Osteoblast (primary cell): ENCODE data around the gene ITSN2. TPM values are rescaled to one million over a fixed set of nuclear protein-coding genes. Genes with fewer than 3 reads are reported as not detected.
"Not testable (repeated sequence)": the region's sequence is repeated elsewhere in the genome, so short reads cannot be mapped to it uniquely, and the experiment has no call there.

Experiments used
- DNase-seq: peaks from one replicate; pipeline ENCODE4 v3.0.0; 2011; ENCODE audit warnings: low spot score, mixed read lengths; ENCODE audit not compliant: insufficient read length; ENCODE audit errors: missing footprints
- H2AFZ ChIP-seq: 2 replicates; pipeline ENCODE4 v1.6.0; 2011; ENCODE audit warnings: mild to moderate bottlenecking, low read length
- H3K27ac ChIP-seq: 2 replicates; pipeline ENCODE4 v1.5.1; 2011; ENCODE audit warnings: mild to moderate bottlenecking, low read depth, low read length, moderate library complexity
- H3K27me3 ChIP-seq: 2 replicates; pipeline ENCODE4 v1.6.0; 2012; ENCODE audit warnings: mild to moderate bottlenecking, control low read depth, inconsistent platforms, low read length, moderate library complexity; ENCODE audit not compliant: insufficient read depth
- H3K36me3 ChIP-seq: 2 replicates; pipeline ENCODE4 v1.5.1; 2011; ENCODE audit warnings: mild to moderate bottlenecking, low read length, control low read depth, moderate library complexity; ENCODE audit not compliant: insufficient read depth
- H3K4me1 ChIP-seq: 2 replicates; pipeline ENCODE4 v1.5.1; 2011; ENCODE audit warnings: mild to moderate bottlenecking, low read length, control low read depth, moderate library complexity; ENCODE audit not compliant: insufficient read depth
- H3K4me2 ChIP-seq: 2 replicates; pipeline ENCODE4 v1.6.0; 2011; ENCODE audit warnings: mild to moderate bottlenecking, low read length; ENCODE audit not compliant: insufficient read depth
- H3K4me3 ChIP-seq: fragments of 200-600 bp; sonication (generic); 3 replicates; pipeline ENCODE4 v1.5.1; 2012; ENCODE audit warnings: mild to moderate bottlenecking, low read length, inconsistent platforms; ENCODE audit not compliant: insufficient read depth
- H3K79me2 ChIP-seq: 2 replicates; pipeline ENCODE4 v1.6.0; 2012; ENCODE audit warnings: mild to moderate bottlenecking, low read length, control low read depth, inconsistent platforms; ENCODE audit not compliant: insufficient read depth
- H3K9me3 ChIP-seq: 2 replicates; pipeline ENCODE4 v1.5.1; 2011; ENCODE audit warnings: low read depth, low read length, control low read depth
- H4K20me1 ChIP-seq: 2 replicates; pipeline ENCODE4 v1.6.0; 2012; ENCODE audit warnings: mild to moderate bottlenecking, low read length, control low read depth; ENCODE audit not compliant: insufficient read depth
- total RNA-seq: library from RNA; depleted of rRNA; stranded (reverse); fragments of >200 nt; gene quantifications from 2 replicates; pipeline ENCODE4 v1.2.3, GENCODE V29; 2012
- TF ChIP-seq, protein P1 (sequence below): IDR thresholded peaks from 2 replicates; pipeline ENCODE4 v1.5.1; 2011; ENCODE audit warnings: mild to moderate bottlenecking, low read depth, low read length, moderate library complexity; ENCODE audit errors: extremely low read depth

Gene ITSN2
- total RNA-seq, 1 donor, result 33.7 TPM

DNA sequence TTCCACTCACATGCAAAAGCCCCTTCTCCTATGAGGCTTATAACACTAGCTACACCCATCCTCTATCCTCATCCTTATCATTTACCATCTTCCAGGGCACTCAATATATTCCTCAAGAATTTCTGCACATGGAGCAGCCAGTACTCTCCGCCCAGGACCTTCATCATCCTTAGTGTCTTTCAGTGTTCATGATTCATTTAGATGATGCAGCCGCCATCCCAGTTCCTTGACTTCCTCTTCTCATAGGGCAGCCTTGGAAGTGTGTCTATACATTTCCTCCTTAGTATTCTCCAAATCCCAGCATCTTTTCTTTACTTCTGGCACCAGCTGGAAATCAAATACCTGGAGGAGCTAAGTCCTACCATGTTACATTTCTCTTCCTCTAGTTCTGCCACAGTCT lies 3.0 kb upstream of the ITSN2 start:
- H2AFZ ChIP-seq, result no peak overlapping the region
- DNase-seq, result no peak
- H3K79me2 ChIP-seq, result peaks cover 25% of the 10 kb centered on the region
- no peak overlapping the region for H3K4me3 ChIP-seq
- H3K27me3 ChIP-seq, result no peaks in the 10 kb centered on the region
- TF ChIP-seq, protein P1, sequence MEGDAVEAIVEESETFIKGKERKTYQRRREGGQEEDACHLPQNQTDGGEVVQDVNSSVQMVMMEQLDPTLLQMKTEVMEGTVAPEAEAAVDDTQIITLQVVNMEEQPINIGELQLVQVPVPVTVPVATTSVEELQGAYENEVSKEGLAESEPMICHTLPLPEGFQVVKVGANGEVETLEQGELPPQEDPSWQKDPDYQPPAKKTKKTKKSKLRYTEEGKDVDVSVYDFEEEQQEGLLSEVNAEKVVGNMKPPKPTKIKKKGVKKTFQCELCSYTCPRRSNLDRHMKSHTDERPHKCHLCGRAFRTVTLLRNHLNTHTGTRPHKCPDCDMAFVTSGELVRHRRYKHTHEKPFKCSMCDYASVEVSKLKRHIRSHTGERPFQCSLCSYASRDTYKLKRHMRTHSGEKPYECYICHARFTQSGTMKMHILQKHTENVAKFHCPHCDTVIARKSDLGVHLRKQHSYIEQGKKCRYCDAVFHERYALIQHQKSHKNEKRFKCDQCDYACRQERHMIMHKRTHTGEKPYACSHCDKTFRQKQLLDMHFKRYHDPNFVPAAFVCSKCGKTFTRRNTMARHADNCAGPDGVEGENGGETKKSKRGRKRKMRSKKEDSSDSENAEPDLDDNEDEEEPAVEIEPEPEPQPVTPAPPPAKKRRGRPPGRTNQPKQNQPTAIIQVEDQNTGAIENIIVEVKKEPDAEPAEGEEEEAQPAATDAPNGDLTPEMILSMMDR, result no peak
- no peak overlapping the region for H3K4me2 ChIP-seq
- no peaks in the 10 kb centered on the region for H3K36me3 ChIP-seq
- H3K27ac ChIP-seq, result no peak overlapping the region
- H3K9me3 ChIP-seq, result no peaks in the 10 kb centered on the region
- H3K4me1 ChIP-seq, result peaks cover 4% of the 10 kb centered on the region
- H4K20me1 ChIP-seq, result peaks cover 2% of the 10 kb centered on the region

DNA sequence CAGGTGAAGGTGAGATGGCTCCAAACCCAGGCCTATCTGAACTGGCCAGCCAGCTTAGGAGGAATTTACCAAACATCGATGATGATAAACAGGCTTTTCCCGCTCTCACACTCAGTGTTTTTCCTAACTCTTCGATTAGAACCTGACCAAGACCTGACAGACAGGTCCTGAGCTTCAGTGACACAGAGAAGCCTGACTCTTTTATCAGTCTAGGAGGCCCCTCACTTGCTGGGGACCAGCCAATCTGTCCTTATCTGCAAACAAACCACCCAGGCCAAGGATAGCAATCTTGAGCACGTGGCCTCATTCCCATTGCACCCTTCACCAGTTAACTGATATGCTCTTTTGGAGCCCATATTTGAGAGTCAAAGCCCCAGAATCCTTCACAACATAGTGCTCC lies 1.9 kb upstream of the ITSN2 start:
- Histone ChIP-seq H3K36me3 (no peaks in the 10 kb centered on the region), H3K79me2 (peaks cover 31% of the 10 kb centered on the region), H3K27me3 (no peaks in the 10 kb centered on the region), H3K4me2 (no peak overlapping the region), H3K4me3 (no peak overlapping the region), H2AFZ (no peak overlapping the region), H3K9me3 (no peaks in the 10 kb centered on the region), H4K20me1 (peaks cover 5% of the 10 kb centered on the region), H3K4me1 (peaks cover 4% of the 10 kb centered on the region), H3K27ac (no peak overlapping the region)
- DNase-seq, result no peak
- TF ChIP-seq, protein P1, result no peak

DNA sequence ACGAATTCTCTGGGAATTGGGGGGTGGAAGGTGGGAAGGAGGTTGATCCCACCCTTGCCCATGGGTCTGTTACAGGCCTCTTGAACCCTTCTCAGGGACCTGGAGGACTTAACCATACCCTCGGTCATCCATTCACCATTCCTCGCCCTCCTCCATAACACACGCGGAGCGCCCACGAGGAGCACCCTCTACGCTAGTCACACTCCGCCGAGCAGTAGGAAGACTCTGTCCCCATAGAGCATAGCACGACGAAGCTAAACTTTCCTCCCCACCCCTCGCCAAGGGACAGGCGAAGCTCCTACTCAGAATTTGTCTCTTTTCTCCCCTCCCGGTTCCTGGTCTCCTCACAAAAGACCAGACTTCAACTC lies 611 bp upstream of the ITSN2 start:
- no peaks in the 10 kb centered on the region for H3K27me3 ChIP-seq
- peaks cover 5% of the 10 kb centered on the region for H4K20me1 ChIP-seq
- TF ChIP-seq, protein P1, result no peak
- H3K4me2 ChIP-seq, result peak overlapping the region; percentile 91
- peak overlapping the region; percentile 98 for H2AFZ ChIP-seq
- no peak for DNase-seq
- no peaks in the 10 kb centered on the region for H3K36me3 ChIP-seq
- H3K27ac ChIP-seq, result peak overlapping the region; percentile 68
- H3K4me3 ChIP-seq, result peak overlapping the region; percentile 93
- H3K79me2 ChIP-seq, result peaks cover 39% of the 10 kb centered on the region
- H3K9me3 ChIP-seq, result no peaks in the 10 kb centered on the region
- peaks cover 4% of the 10 kb centered on the region for H3K4me1 ChIP-seq

DNA sequence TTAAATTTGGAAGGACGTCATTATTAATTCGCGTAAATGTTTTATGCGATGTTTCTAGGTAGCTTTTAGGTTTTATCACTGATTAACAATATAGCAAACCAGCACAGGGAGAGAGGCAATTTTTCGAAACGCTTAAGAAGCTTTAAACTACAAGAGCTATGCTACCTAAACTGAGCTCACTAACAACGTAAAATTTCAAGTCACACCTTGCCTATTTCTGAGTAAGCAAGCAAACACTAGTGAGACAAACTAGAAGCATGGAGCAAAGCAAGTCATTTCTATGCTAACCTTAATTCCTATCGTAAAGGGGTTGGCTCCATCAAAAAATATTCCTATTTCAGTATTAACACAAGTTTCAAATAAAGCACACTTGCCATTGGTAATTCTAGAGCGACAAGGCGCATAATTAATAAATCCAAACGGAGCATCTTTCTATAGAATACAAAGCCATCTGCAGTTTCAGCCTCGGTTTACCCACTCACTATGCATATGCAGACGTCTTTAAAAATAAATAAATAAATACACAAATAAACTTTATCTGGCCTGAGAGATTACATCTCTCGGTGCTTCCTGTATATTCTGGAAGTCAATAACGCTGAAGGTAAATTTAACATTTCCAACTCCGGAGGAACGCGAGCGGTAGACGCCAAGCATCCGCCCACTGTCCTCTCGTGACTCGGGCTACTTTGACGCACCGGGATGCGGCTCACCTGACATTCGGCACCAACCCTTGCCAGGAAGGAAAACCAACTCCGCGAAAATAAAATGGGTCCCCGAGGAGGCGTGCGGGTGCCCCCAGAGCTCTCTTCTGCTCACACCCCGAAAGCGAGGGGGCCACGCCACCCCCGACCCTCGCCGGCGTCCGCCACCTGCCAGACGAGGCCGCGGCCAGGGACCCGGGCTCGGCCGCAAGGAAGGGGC lies 947 bp downstream of the ITSN2 start:
- H2AFZ ChIP-seq, result peak overlapping the region; percentile 98
- peaks cover 4% of the 10 kb centered on the region for H3K4me1 ChIP-seq
- H4K20me1 ChIP-seq, result peaks cover 9% of the 10 kb centered on the region
- peak overlapping the region; percentile 68 for H3K27ac ChIP-seq
- peak overlapping the region; percentile 93 for H3K4me3 ChIP-seq
- TF ChIP-seq, protein P1, result no peak
- H3K27me3 ChIP-seq, result no peaks in the 10 kb centered on the region
- H3K4me2 ChIP-seq, result peak overlapping the region; percentile 91
- H3K9me3 ChIP-seq, result no peaks in the 10 kb centered on the region
- peaks cover 50% of the 10 kb centered on the region for H3K79me2 ChIP-seq
- DNase-seq, result peak; percentile 72
- H3K36me3 ChIP-seq, result no peaks in the 10 kb centered on the region

DNA sequence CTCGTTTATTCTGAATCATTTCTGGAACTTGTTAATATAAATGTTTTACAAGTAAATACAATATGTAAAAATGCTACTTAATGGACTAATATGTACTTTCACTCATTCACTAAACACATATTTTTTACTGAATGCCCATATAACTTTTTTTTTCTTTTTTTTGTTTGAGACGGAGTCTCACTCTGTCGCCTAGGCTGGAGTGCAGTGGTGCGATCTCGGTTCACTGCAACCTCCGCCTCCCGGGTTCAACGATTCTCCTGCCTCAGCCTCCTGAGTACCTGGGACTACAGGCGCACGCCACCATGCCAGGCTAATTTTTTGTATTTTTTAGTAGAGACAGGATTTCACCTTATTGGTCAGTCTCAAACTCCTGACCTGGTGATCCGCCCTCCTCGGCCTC lies 2.6 kb downstream of the ITSN2 start:
- Histone ChIP-seq H4K20me1 (peaks cover 20% of the 10 kb centered on the region), H3K79me2 (peaks cover 66% of the 10 kb centered on the region)
- DNase-seq, H3K4me3 ChIP-seq, H3K4me2 ChIP-seq, H3K9me3 ChIP-seq, H3K4me1 ChIP-seq, H3K27ac ChIP-seq, H3K27me3 ChIP-seq, H2AFZ ChIP-seq, H3K36me3 ChIP-seq: not testable (repeated sequence)

DNA sequence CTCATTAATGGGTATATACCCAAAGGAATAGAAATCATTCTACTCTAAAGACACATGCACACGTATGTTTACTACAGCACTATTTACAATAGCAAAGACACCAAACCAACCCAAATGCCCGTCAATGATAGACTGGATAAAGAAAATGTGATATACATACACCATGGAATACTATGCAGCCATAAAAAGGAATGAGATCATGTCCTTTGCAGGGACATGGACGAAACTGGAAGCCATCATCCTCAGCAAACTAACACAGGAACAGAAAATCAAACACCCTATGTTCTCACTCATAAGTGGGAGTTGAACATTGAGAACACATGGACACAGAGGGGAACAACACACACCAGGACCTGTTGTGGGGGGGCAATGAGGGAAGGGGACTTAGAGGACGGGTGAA lies 3.2 kb downstream of the ITSN2 start:
- not testable (repeated sequence) for H3K4me2 ChIP-seq, H3K27ac ChIP-seq, H2AFZ ChIP-seq, DNase-seq, H3K4me3 ChIP-seq, H3K4me1 ChIP-seq, H3K36me3 ChIP-seq, H3K27me3 ChIP-seq, H3K9me3 ChIP-seq
- H4K20me1 ChIP-seq, result peaks cover 25% of the 10 kb centered on the region
- peaks cover 72% of the 10 kb centered on the region for H3K79me2 ChIP-seq
